Fibroblast of skin of abdomen (primary cell): ENCODE results near the gene LOC101059915.
"Not testable (repeated sequence)": the region's sequence is repeated elsewhere in the genome, so short reads cannot be mapped to it uniquely, and the experiment has no call there.

ENCODE experiments used
- DNase-seq: peaks from one replicate; pipeline ENCODE4 v3.0.0-alpha.2; 2013

Gene LOC101059915

GRCh38 chrX:71676068-71676795 lies 8.9 kb downstream of the LOC101059915 start:
- not testable (repeated sequence) for DNase-seq

GRCh38 chrX:71677195-71677594 lies 9.8 kb downstream of the LOC101059915 start:
- not testable (repeated sequence) for DNase-seq

- no peak for DNase-seq
Observed at GRCh38 chrX:71679575-71680207, 12.3 kb downstream of the LOC101059915 start.

- DNase-seq = not testable (repeated sequence)
Observed at GRCh38 chrX:71696641-71697465, 29.5 kb downstream of the LOC101059915 start.

GRCh38 chrX:71697466-71698298 lies 30.3 kb downstream of the LOC101059915 start:
- DNase-seq = not testable (repeated sequence)

- DNase-seq = not testable (repeated sequence)
Observed at GRCh38 chrX:71698299-71699022, 31.1 kb downstream of the LOC101059915 start.

GRCh38 chrX:71699023-71699344 lies 31.6 kb downstream of the LOC101059915 start:
- not testable (repeated sequence) for DNase-seq

GRCh38 chrX:71702853-71703252 lies 35.5 kb downstream of the LOC101059915 start:
- not testable (repeated sequence) for DNase-seq

- not testable (repeated sequence) for DNase-seq
Observed at GRCh38 chrX:71714064-71714463, 46.7 kb downstream of the LOC101059915 start.

- DNase-seq = not testable (repeated sequence)
Observed at GRCh38 chrX:71715551-71715950, 48.2 kb downstream of the LOC101059915 start.

- DNase-seq = not testable (repeated sequence)
Observed at GRCh38 chrX:71716323-71716722, 49.0 kb downstream of the LOC101059915 start.

- DNase-seq = not testable (repeated sequence)
Observed at GRCh38 chrX:71718185-71718584, 50.8 kb downstream of the LOC101059915 start, which contains the start of gene CXorf49. Gene CXorf49, minus strand, starts transcription at chrX:71718285. Its CDS starts 134 bp downstream, at chrX:71718151.

- DNase-seq = not testable (repeated sequence)
Observed at GRCh38 chrX:71719195-71719594, 51.8 kb downstream of the LOC101059915 start.

GRCh38 chrX:71720289-71720886 lies 53.0 kb downstream of the LOC101059915 start:
- not testable (repeated sequence) for DNase-seq
